ENCODE data around the gene TEPSIN. TPM values are rescaled to one million over a fixed set of nuclear protein-coding genes. Genes with fewer than 3 reads are reported as not detected.
A peak's percentile ranks its signal among the peaks of the same experiment; 100 is the strongest.

The TEPSIN gene
- total RNA-seq, 1 experiment from 2014 or later, result 40.7 TPM

GRCh38 chr17:81231121-81231645 lies 7.7 kb downstream of the TEPSIN start (continued):
- TF ChIP-seq, protein P1, sequence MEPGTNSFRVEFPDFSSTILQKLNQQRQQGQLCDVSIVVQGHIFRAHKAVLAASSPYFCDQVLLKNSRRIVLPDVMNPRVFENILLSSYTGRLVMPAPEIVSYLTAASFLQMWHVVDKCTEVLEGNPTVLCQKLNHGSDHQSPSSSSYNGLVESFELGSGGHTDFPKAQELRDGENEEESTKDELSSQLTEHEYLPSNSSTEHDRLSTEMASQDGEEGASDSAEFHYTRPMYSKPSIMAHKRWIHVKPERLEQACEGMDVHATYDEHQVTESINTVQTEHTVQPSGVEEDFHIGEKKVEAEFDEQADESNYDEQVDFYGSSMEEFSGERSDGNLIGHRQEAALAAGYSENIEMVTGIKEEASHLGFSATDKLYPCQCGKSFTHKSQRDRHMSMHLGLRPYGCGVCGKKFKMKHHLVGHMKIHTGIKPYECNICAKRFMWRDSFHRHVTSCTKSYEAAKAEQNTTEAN (CRISPR knock-in tag; IDR thresholded peaks at IDR 0.05), result no peak
- TF ChIP-seq NFE2L1 (CRISPR knock-in tag; IDR thresholded peaks at IDR 0.05) (no peak), CDX4 (CRISPR knock-in tag; IDR thresholded peaks at IDR 0.05; ENCODE audit: borderline replicate concordance) (no peak), ATF2 (CRISPR knock-in tag; IDR thresholded peaks at IDR 0.05; ENCODE audit: borderline replicate concordance, low read depth) (no peak), ZBTB21 (CRISPR knock-in tag; IDR thresholded peaks at IDR 0.05; ENCODE audit: borderline replicate concordance) (no peak), MXD4 (CRISPR knock-in tag; IDR thresholded peaks at IDR 0.05; ENCODE audit: borderline replicate concordance) (no peak), ZNF532 (CRISPR knock-in tag; IDR thresholded peaks at IDR 0.05; ENCODE audit: borderline replicate concordance) (no peak)

DNA sequence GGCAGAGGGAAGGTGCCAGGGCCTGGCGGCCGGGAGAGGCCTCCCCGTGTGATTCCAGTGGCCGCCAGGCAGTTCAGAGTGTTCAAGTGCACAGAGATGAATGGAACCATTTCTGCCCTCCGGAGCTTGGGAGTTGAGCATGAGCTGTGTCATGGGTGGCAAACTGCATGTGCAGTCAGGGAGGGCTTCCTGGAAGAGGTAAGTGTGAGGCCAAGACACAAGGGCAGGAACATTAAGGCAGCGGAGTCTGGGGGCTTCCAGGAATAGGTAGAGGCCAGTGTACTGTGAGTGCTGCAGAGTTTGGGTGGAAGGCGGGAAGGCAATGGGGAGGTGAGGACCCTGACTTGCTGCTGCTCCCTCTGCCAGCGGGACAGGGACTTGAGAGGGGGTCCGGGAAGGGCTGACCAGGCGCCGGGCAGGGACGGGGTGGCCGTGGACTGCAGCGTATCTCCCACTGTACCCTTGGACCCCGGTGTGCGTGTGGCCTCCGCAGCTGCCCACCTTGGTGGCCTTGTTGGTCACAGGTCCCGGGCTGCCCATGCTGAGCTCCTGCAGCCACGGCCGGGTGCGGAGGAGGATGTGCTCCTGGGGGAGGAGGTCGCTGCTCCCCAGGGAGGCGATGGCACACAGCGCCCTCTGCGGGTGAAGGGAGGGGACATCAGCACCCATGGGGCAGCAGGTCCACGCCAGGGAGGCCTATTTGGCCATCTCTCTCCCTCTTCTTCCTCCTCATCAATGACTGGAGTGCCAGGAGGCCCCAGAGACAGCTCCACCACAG lies 8.6 kb downstream of the TEPSIN start:
- no peak overlapping the region for H3K4me3 Mint-ChIP-seq
- TF ChIP-seq ZNF263 (CRISPR knock-in tag; IDR thresholded peaks at IDR 0.05; ENCODE audit: low read depth) (peak; percentile 42; the same call in 1 of the 2 replicates), CREB1 (CRISPR knock-in tag; IDR thresholded peaks at IDR 0.05) (no peak), CBFB (CRISPR knock-in tag; IDR thresholded peaks at IDR 0.05; ENCODE audit: low read depth) (no peak), ATF2 (CRISPR knock-in tag; IDR thresholded peaks at IDR 0.05; ENCODE audit: borderline replicate concordance, low read depth) (no peak), TEAD4 (CRISPR knock-in tag; IDR thresholded peaks at IDR 0.05) (no peak), RORB (CRISPR knock-in tag; IDR thresholded peaks at IDR 0.05) (no peak), CTCF (IDR thresholded peaks at IDR 0.05) (peak; percentile 50), ELF4 (CRISPR knock-in tag; IDR thresholded peaks at IDR 0.05; ENCODE audit: low read depth) (no peak)
- TF ChIP-seq, protein P2, sequence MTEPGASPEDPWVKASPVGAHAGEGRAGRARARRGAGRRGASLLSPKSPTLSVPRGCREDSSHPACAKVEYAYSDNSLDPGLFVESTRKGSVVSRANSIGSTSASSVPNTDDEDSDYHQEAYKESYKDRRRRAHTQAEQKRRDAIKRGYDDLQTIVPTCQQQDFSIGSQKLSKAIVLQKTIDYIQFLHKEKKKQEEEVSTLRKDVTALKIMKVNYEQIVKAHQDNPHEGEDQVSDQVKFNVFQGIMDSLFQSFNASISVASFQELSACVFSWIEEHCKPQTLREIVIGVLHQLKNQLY (CRISPR knock-in tag; IDR thresholded peaks at IDR 0.05), result no peak
- TF ChIP-seq, protein P3, sequence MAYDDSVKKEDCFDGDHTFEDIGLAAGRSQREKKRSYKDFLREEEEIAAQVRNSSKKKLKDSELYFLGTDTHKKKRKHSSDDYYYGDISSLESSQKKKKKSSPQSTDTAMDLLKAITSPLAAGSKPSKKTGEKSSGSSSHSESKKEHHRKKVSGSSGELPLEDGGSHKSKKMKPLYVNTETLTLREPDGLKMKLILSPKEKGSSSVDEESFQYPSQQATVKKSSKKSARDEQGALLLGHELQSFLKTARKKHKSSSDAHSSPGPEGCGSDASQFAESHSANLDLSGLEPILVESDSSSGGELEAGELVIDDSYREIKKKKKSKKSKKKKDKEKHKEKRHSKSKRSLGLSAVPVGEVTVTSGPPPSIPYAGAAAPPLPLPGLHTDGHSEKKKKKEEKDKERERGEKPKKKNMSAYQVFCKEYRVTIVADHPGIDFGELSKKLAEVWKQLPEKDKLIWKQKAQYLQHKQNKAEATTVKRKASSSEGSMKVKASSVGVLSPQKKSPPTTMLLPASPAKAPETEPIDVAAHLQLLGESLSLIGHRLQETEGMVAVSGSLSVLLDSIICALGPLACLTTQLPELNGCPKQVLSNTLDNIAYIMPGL (CRISPR knock-in tag; IDR thresholded peaks at IDR 0.05), result no peak

More for the DNA sequence above, 8.6 kb downstream of the TEPSIN start:
- H3K4me1 Mint-ChIP-seq, result no peaks in the 10 kb centered on the region
- POLR2A ChIA-PET, result no interaction called here
- CTCF ChIA-PET, result interaction anchor here (0.5 to 1.4 kb wide), 15 partner anchors 9 to 701 kb away, joined by 3 to 7 read pairs (median 3); partner anchors contain the start of genes NDUFAF8 and TEPSIN
- ATAC-seq (peak; percentile 60; the same call in 1 of the 2 replicates), DNase-seq (ENCODE audit: low spot score) (peak; percentile 60)
- no peaks in the 10 kb centered on the region for H3K9me3 Mint-ChIP-seq
- H3K27ac Mint-ChIP-seq, result no peak overlapping the region
- peaks cover 12% of the 10 kb centered on the region for H3K27me3 Mint-ChIP-seq (ENCODE audit: low read depth)
- H3K36me3 Mint-ChIP-seq, result peaks cover 14% of the 10 kb centered on the region

All from WTC11 (cell line).